Measurements from ENCODE around the gene PRSS56.
"Not testable (repeated sequence)": the region's sequence is repeated elsewhere in the genome, so short reads cannot be mapped to it uniquely, and the experiment has no call there.

The PRSS56 gene

DNA sequence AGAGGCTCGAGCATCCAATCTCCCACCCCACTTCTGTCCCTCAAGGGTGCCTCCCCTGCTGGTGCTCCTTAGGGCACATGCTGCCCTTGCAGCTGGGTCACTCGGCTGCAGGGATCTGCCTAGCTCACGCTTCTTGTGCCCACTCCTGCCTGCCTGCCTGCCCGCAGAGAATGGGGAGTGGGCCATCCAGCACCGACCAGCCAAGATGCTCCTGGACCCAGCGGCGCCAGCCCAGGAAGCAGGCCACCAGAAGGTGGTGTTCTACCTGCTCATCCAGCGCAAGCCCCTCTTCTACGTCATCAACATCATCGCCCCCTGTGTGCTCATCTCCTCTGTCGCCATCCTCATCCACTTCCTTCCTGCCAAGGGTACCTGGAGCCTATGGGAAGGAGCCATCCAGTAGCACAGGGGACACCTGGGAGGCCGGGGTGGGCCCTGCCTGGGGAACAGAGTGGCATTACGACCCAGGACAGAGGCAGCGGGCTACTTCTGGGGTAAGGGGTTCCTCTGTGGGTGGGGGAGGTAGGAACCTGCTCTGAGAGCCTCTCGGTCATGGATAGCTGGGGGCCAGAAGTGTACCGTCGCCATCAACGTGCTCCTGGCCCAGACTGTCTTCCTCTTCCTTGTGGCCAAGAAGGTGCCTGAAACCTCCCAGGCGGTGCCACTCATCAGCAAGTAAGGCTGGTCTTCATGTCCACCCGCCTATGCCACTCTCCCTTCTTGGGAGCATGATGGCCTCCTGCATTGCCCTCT, 22.7 kb downstream of the PRSS56 start:
- FAIRE-seq, result no peak

DNA sequence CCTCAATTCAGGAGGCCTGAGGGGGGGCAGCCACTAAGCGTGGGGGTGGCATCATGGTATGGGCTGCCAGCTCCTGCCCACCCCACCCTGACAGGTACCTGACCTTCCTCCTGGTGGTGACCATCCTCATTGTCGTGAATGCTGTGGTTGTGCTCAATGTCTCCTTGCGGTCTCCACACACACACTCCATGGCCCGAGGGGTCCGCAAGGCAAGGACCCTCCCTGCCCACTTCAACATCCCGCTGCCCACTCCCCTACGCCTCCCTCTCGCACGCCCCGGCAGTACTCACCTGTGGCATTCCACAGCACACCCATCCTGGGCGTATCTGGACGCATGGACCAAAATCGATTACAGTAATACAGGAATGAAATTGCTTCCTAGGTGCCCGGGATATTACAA, 23.3 kb downstream of the PRSS56 start:
- FAIRE-seq, result no peak

- no peak for FAIRE-seq
These were observed 23.9 kb downstream of the PRSS56 start for GRCh38 chr2:232543928-232544631.

DNA sequence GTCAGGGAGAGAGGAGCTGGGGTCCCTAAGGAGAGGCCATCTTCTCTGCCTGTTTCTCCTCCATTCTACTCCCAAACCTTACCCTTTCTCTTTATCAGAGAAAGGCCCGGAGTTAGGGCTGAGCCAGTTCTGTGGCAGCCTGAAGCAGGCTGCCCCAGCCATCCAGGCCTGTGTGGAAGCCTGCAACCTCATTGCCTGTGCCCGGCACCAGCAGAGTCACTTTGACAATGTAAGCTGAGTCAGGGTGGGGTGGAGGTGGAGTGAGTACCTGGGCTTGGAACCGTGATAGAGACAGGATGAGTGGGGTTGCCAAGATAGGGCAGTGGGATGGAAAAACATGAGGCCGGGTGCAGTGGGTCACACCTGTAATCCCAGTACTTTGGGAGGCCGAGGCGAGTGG, 24.5 kb downstream of the PRSS56 start:
- FAIRE-seq, result no peak

DNA sequence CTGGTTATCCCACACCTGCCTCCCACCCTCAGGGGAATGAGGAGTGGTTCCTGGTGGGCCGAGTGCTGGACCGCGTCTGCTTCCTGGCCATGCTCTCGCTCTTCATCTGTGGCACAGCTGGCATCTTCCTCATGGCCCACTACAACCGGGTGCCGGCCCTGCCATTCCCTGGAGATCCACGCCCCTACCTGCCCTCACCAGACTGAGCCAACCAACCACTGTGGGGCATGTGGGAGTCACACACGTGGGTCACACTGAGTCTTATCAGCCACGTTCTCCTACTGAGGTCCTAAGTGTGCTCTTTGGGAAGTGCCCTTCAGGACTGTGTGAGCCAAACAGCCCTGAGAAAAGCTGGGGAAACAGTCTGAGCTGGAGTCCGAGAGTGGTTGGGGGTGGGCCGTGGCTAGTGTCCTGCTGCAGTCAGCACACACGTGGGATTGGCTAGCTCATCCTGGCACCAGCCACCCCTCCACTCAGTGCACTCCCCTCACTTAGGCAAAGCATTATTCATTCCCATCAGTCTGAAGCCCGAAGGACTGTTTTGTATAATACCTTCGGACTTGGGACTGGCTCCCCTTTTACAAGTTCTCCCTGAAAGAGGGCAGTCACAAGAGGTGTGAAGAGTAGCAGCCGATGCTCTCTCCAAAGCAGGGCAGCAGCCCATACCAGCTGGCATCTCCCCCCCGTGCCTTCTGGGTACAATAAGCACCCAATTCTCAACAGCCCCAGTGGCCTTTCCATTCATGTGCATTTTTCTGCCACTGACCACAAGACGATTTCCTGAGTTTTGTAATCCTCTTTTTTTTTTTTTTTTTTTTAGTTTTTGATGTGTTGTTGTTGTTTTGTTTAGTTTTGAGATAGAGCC, 25.6 kb downstream of the PRSS56 start:
- no peak for FAIRE-seq

DNA sequence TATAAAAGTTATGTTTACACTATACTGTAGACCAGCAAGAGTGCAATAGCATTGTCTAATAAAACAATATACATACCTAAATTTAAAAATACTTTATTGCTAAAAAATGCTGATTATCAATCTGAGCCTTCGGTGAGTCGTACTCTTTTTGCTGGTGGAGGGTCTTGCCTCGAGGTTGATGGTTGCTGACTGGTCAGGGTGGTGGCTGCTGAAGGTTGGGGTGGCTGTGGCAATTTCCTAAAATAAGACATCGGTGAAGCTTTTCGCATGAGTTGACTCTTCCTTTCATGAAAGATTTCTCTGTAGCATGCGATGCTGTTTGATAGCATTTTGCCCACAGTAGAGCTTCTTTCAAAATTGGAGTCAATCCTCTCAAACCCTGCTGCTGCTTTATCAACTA, 27.8 kb downstream of the PRSS56 start:
- FAIRE-seq, result no peak

- FAIRE-seq, result no peak
These were observed 29.6 kb downstream of the PRSS56 start for GRCh38 chr2:232549655-232550353.

- FAIRE-seq, result no peak
These were observed 30.4 kb downstream of the PRSS56 start, which contains the start of the genes EIF4E2 and TIGD1 for GRCh38 chr2:232550354-232551249. Gene EIF4E2 (plus strand): TSS chr2:232550689. CDS start chr2:232550725, 36 bp downstream. Gene TIGD1 (minus strand): TSS chr2:232550557. CDS start chr2:232549882, 675 bp downstream.

GRCh38 chr2:232551250-232551638, 31.1 kb downstream of the PRSS56 start:
- no peak for FAIRE-seq

DNA sequence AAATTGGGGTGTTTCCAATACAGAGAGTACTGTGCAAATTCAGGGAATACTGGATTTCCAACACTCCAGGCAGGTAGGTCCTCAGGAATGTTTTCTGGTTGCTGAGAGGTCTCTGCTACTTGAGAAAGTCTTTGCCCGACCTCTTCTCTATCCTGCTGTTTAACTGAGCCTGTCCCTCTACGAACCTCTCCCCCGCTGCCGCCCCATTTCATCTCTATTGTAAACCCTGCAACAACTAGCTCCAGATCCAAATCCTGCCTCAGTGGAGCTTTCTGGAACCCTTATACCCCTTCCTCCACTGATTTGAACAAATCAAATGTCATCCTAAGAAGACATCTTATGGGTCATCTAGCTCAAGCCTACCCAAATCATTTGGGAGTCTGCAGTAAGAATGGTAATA, 31.6 kb downstream of the PRSS56 start:
- no peak for FAIRE-seq

DNA sequence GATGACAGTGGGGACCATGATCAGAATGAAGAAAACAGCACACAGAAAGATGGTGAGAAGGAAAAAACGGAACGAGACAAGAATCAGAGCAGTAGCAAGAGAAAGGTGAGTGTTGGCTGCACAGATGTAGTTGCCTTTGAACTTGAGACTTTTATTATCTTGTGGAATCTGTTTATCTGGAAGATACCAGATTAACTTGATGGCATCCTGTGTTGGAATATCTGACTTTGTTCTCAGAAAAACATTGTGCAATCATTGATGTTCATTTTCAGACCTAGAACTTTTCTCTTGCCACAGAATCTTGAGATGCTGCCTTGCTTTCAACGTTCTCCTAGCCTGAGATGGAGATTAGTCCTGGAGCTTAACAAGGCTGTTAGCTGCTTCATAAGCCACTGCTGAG, 36.2 kb downstream of the PRSS56 start:
- FAIRE-seq, result no peak

- FAIRE-seq, result no peak
These were observed 42.4 kb downstream of the PRSS56 start for GRCh38 chr2:232562515-232563151.

GRCh38 chr2:232563580-232563979, 43.4 kb downstream of the PRSS56 start:
- FAIRE-seq, result no peak

- no peak for FAIRE-seq
These were observed 47.5 kb downstream of the PRSS56 start for GRCh38 chr2:232567721-232568120.

- no peak for FAIRE-seq
These were observed 48.0 kb downstream of the PRSS56 start for GRCh38 chr2:232568161-232568560.

GRCh38 chr2:232569541-232569940, 49.4 kb downstream of the PRSS56 start:
- no peak for FAIRE-seq

- FAIRE-seq, result not testable (repeated sequence)
These were observed 50.3 kb downstream of the PRSS56 start for GRCh38 chr2:232570481-232570880.

- no peak for FAIRE-seq
These were observed 50.9 kb downstream of the PRSS56 start for GRCh38 chr2:232571026-232571474.

- FAIRE-seq, result no peak
These were observed 52.9 kb downstream of the PRSS56 start for GRCh38 chr2:232573042-232573441.

DNA sequence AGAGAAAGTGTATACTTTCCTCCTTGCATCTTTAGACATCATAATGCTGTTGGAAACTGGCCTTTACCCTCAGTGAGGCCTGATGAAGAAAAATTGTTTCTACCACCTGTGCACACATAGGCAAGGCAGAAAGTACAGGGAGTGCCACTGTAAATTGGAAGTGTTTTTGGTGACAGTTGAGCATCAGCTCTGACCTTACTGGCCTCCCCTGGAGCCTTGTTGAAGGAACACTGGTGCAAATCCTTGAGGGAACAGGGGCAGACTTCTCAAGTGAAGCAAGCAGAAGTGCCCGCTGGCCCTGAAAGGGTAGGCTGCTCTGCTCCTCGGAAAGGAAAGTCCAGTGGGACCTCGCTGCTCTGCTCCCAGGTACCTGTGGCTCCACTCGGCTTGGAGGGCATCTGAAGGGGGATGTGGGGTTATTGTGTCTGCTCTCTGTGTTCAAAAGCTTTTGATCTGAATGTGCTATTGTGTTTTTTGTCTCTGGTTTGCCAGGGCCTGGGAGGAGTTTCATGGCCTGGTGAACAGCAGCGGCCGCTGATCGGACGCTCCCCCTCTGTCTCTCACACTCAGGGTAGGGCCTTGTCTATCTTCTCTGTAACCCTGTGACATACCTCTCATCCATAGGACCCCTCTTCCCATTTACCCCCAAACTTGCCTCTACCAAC, 53.7 kb downstream of the PRSS56 start:
- no peak for FAIRE-seq
